Stimulated activated CD4-positive, alpha-beta T cell treated with anti-CD3 and anti-CD28 coated beads, Interleukin-1b, Interleukin-23, amount 100 ng/mL, for 4 hours (primary cell): ENCODE measurements around the gene FBXO34.

Experiments used
- DNase-seq, 2 donors: peaks; one replicate each; pipeline ENCODE4 v3.0.0-alpha.2; 2020; ENCODE audit warnings: low read depth in 2 of 2

FBXO34 gene

DNA sequence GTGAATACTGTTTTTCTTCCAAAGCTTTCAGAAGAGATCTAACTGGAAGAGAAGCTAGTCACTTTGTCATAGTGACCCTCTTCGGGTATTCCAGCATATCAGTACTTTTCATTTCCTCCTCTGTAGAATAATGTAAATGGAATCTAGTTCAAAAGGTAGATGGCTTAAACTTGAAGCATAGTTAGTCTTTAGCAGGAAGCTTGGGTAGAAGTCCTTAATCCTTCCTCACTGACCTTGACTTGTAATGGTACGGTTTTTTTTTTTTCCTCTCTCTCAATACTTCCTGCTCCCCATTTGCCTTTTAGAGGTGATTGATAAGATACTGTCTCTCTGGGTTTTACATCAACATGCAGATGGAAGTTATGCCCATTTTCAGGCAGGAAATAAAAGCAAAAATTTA lies 1.7 kb downstream of the FBXO34 start:
- DNase-seq = no peak

DNA sequence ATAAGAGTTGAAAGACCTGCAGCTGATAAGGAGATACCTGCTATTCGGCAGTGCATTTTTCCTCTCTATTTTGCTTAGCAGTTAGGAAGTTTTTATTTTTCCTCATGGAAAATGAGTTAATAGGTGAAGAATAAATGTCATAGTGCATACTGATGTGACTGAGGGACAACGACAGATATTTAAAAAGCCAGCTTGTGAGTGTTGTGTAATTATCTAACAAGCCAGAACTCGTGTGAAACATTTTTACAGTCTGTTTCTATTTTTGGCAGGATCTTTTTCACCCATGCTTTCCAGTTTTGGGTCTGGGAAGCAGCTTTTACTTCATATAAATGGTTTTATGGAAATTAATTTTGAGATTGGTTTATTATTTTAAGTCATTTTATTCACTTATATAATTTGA lies 2.9 kb downstream of the FBXO34 start:
- DNase-seq = no peak

DNA sequence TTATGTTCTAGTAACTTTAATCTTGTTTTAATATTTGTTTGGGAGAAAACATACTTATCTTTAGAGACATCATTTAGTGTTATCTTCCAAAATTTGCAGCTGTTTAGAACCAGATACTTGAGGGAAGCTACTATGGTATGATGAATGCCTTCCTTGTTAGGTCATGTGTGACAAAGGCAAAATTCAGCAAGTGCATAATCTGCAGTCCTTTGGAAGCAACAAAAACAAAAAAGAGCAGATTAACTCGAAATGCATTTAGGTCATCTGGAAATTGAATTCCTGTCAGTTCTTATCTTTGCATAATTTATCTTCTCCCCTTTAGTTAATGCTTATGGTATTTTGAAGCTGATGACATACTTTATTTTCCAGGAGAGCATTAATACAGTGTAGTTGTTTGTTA lies 3.5 kb downstream of the FBXO34 start:
- DNase-seq = no peak

GRCh38 chr14:55276736-55277135 lies 5.5 kb downstream of the FBXO34 start:
- no peak for DNase-seq

DNA sequence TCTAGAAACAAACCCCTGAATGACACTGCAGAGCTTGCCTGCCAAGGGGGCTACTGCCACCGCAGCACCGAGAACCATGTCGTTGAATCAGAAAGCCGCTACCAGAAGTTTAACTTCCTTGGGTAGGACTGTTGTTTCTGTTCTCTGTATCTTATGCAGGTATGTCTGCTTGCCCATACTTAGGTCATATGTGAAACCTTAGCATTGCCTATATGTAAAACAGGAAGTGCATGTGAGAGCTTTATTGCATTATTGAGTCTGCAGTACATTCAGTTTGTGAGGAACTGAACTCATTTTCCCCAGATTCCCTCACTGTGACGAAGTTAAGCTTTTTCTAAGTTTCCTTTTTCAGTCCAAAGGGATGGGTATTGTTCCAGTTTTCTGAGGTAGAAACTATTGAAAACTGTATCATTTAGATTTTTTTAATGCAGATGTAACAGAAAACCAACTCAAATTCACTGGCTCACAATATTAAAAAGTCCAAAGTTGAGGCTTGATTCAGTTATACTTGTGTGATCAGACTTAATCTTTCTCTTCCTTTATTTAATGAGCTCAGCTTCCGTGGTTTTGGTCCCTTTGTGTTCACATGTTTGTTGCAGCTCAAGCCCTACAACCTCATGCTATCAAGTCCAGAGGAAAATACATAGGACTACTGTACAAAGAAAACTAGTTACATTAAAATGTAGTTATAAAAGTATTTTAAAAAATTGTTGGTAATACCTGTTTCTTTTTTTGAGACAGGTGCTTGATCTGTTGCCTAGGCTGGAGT lies 6.9 kb downstream of the FBXO34 start:
- no peak for DNase-seq

DNA sequence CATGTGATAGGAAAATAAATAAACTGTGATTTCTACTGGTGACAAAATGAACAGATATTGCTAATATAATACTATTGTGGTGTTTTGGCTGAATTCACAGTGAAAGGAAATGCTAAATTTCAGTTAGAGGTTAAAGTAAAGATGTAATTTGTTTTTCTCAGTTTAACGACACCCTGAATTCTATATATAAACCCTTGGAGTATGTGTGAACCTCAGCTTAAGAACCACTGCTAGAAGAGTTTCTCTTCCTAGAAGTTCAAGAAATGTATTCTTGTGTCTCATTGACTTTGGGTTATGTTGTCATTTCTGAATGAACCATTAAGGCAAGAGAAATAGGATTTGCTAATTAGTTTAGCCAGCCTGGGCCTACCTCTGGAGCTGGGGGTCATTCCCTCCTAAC lies 8.2 kb downstream of the FBXO34 start:
- DNase-seq = no peak

DNA sequence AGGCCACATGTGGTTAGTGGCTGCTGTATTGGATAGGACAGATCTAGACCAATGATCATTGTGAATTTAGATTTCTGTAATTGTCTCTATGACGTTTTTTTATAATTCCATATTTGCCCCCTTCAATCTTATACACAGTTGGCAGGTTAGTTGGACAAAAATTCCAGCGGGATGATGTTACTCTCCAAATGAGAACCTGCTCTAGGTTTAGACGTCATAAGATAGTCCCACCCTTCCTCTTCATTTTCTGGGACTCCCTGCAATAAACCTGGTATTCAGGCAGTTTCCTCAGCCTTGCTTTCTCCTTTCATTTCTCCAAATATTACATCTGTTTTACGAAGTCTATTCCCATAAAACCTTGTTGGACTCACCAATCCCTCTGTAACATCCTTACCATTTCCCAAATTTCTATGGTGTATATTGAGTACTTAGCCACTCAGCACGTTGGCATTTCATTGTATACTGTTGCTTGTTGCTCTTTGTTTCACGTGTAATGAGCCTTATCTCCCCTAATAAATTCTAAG lies 10.2 kb downstream of the FBXO34 start:
- DNase-seq = no peak

- DNase-seq = no peak
Measured at GRCh38 chr14:55285048-55285652, 13.9 kb downstream of the FBXO34 start.

DNA sequence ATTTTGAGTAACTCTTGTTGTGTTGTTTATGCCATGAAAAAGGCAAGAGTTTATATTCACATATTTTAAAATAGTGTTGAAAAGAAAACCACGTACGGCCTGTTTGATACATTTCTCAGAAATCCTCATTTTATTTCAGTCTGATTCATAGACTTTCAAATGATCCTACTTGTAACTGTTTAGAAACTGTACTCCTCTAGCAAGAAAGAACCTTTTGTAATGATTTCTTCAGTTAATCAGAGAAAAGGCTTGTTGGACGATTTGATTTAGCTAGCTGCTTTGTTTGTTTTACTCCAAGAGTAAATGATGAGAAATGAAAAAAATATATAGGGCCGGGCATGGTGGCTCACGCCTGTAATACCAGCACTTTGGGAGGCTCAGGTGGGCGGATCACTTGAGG lies 17.2 kb downstream of the FBXO34 start:
- DNase-seq = no peak

GRCh38 chr14:55291480-55292081 lies 20.4 kb downstream of the FBXO34 start:
- no peak for DNase-seq

GRCh38 chr14:55294603-55295002 lies 23.4 kb downstream of the FBXO34 start:
- no peak for DNase-seq

GRCh38 chr14:55297611-55298499 lies 26.6 kb downstream of the FBXO34 start:
- DNase-seq = no peak

GRCh38 chr14:55298500-55298822 lies 27.2 kb downstream of the FBXO34 start:
- DNase-seq = no peak

DNA sequence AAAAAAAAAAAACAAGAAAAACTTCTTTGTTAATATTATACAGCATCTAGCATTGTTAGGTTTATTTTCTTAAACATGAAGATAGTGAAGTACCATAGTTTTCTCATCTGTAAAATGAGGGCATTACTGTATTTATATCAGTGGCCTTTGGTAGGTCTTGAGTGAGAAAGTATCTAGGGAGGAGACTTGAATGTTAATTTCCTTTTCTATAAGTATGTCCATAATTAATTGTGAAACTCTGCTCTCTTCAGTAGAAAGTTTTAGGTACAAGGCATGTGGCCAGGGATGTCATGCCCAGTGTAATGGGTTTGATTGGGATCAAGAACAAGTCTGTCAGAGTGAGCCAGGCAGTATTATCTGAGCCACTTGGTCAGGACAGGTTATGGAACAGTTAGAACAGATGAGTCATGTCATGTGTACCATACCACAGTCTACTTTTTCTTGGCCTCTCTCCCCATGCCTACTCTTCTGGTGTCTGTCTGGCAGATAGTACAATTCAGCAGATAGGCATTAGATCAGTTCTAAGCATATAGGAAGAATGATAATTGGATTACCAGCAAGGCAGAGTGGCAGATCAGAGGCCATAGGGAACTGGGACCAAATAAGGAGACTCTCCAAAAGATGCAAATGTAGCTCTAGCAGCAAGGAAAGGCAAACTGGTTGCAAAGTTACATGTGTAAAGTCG lies 30.4 kb downstream of the FBXO34 start:
- DNase-seq = no peak

DNA sequence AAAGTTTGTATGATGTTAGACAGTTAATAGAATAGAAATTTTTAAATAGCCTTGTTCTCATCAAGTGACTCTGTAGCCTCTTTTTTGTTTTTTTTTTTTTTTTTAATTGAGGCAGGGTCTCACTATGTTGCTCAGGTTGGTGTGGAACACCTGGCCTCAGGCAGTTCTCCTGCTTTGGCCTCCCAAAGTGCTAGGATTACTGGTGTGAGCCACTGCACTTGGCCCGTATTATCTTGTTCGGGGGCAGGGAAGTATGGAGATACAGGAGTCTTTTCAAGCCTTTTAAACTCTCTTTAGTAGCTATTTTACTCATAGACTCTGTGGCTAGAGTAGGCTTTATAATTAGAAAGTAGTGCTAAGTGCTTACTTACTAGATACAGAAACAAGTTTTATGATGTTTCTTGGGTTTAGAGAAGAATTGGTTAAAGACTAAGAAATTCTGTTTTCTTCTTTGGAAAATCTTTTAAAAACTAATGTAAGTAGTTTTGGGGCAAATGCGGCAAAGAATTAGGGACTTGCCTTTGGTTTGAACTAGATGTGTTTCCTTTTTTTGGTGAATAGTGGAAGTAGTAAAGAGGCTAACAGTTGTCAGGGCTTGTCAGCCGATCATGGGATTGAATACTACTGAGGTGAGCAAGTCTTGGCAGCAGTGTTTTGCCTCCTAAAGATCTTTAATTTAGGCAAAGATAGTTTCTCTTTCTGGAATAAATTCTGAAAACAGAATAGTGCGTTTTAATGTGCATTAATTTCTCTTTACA lies 31.3 kb downstream of the FBXO34 start:
- DNase-seq = no peak

GRCh38 chr14:55303125-55303499 lies 31.9 kb downstream of the FBXO34 start:
- no peak for DNase-seq

DNA sequence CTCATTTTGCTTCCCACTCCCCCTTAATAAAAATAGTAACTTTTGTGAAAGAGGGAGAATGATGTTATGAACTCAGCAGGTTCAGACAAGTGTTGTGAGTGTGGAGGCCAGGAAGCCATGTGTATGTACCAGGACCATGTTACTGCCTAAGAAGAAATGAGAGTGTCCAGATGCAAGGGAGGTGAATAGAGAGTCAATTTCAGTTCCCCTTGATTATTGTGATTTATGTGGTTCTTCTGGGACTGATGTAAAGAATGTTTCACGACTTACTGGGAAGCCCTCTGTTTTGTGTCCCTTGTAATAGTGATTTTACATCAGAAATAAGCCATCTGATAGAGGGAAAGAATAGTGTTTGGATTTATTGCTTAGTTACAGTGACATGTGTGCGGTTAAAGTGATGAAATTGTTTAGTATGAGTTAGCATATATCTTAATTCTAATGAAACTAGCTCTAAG lies 32.5 kb downstream of the FBXO34 start:
- no peak for DNase-seq

DNA sequence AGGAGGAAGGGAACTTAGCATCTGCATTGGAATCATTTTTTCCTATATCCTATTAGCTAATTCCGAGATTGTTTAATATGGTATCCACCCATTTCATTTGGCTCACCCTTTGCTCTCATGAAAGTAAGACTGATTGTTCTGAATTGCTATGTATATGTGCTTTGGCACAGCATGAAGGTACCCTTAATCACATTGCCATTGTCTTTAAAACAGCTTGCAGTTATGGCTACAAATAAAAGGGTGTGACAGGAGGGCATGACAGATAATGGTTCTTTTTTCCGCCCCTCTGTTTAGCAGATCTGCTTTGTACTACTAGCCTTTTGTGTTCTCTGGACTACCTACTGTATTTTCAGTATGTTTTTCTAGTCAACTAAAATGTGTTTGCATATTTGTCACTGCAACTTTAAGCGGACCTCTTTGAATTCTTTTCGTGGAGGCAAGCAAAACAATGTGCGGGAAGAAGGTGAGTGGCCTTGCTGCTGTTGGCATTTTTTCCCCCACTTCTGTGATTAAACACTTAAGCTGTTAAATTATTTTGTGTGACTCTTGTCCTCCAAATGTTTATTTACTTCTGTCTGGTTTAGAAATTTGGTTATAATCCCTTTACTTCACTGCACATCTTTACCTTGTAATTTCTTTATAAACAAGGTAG lies 35.8 kb downstream of the FBXO34 start:
- DNase-seq = no peak

DNA sequence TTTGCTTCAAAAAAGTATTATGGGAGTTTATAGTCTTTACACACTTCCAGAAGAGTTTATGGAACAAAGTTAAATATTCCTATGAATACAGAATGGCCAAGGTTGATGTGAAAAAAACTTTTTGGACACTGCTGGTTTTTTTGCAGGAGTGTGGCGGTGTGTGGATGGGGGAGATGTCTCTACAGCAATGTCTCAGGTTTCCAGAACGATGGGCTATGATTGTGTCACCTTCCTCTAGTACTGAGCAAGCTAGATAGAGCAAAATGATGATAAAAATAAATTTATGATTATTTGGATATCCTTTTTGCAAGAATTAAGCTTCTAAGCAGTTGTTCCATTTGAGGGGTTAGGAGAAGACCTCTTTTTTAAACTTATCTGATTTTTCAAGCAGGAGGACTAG lies 37.9 kb downstream of the FBXO34 start:
- DNase-seq = no peak

DNA sequence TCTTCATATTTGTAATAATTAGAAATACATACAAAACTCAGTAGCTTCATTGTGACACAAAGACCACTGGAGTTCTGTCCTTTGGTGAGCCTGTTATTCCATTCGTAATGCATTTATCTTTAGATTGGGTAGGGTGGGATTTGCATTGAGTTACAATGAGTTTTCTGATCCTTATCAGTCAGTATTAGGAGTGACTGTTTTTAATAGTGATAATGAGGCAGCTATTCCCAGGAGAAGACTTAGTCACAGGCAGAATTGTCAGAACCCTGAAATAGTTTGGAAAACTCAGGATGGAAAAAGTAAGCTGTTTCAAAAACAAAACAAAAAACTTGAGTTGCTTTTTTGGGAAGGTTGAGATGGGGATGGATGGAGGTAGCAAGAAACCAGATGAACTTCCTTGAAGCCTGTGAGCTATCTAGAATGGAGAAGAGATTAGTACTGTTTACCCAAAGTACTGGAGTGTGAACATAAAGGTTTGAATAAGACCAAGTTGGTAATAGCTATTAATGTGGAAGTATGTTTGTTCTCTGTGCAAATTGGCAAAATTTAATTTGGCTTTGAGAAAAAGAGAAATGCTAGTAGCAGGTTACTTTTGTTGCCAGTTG lies 38.6 kb downstream of the FBXO34 start:
- no peak for DNase-seq
